GM12878 (cell line): Measurements from ENCODE around the gene PPDPF.

Experiments
- ATF3 ChIP-seq: IDR thresholded peaks from 2 replicates; pipeline ENCODE4 v1.6.1; 2011; ENCODE audit warnings: low read depth, mild to moderate bottlenecking, low read length, moderate library complexity, borderline replicate concordance; ENCODE audit errors: extremely low read depth
- CHD4 ChIP-seq: fragments of 200-600 bp; sonication (generic); IDR thresholded peaks from 2 replicates; pipeline ENCODE4 v1.6.1; 2016; ENCODE audit warnings: mild to moderate bottlenecking
- CTCF ChIP-seq, 3 experiments: IDR thresholded peaks in 2 of 3; conservative IDR thresholded peaks in 1 of 3; 2 replicates each; pipeline ENCODE4 v1.5.1; 2011; ENCODE audit warnings: low read depth in 3 of 3, low read length in 3 of 3, mild to moderate bottlenecking in 3 of 3, control low read depth in 2 of 3, moderate library complexity in 2 of 3, inconsistent platforms in 1 of 3, mixed read lengths in 1 of 3; ENCODE audit not compliant: control insufficient read depth in 2 of 3, insufficient read depth in 1 of 3; ENCODE audit errors: extremely low read depth in 1 of 3
- FOXM1 ChIP-seq: IDR thresholded peaks from 2 replicates; pipeline ENCODE4 v1.6.1; 2012; ENCODE audit warnings: low read depth, mild to moderate bottlenecking, inconsistent platforms, low read length, moderate library complexity
- KLF5 ChIP-seq: fragments of 450-650 bp; IDR thresholded peaks from 2 replicates; pipeline ENCODE4 v1.6.1; 2014; ENCODE audit warnings: mild to moderate bottlenecking; ENCODE audit not compliant: partially characterized antibody
- POLR2A ChIP-seq: IDR thresholded peaks from 2 replicates; pipeline ENCODE4 v1.6.1; 2011; ENCODE audit warnings: low read depth, mild to moderate bottlenecking, low read length

GRCh38 chr20:63531686-63532448 is 11.3 kb downstream of the PPDPF start:
- no peak for TF ChIP-seq POLR2A
- no peak for TF ChIP-seq ATF3
- TF ChIP-seq FOXM1, result no peak
- no peak for TF ChIP-seq KLF5
- no peak for TF ChIP-seq CHD4
- no peak for TF ChIP-seq CTCF (IDR thresholded peaks at IDR 0.05 in 2 of 3, conservative IDR thresholded peaks at IDR 0.05 in 1 of 3; ENCODE audit: control insufficient read depth in 2 of 3, extremely low read depth in 1 of 3, insufficient read depth in 1 of 3, low read depth in 3 of 3, low read length in 3 of 3)
